GM19035 (cell line): ENCODE results near the gene PACSIN1.

Source experiments
- ATAC-seq: cut with Tn5 transposase; IDR thresholded peaks from one replicate; pipeline ENCODE4 v1.9.1; 2021; ENCODE audit not compliant: unreplicated experiment

PACSIN1 gene

DNA sequence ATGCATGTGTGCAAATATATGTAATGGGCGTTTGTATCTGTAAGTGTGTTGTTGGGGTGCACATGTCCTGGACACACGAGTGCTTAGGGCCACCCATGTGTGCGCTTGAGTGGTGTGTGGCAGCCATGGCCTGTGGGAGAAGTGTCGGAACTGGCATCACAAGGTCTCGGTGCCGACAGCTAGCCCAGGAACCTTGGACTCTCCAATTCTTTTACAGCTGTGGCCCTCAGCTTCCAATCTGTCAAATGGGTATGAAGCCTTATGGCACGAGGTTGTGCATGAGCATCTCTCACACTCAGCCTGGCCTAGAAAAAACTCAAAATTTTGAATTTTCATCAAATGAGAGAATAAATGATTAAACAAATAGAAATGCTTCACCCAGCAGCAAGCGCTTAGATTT, 48.2 kb downstream of the PACSIN1 start:
- no peak for ATAC-seq

DNA sequence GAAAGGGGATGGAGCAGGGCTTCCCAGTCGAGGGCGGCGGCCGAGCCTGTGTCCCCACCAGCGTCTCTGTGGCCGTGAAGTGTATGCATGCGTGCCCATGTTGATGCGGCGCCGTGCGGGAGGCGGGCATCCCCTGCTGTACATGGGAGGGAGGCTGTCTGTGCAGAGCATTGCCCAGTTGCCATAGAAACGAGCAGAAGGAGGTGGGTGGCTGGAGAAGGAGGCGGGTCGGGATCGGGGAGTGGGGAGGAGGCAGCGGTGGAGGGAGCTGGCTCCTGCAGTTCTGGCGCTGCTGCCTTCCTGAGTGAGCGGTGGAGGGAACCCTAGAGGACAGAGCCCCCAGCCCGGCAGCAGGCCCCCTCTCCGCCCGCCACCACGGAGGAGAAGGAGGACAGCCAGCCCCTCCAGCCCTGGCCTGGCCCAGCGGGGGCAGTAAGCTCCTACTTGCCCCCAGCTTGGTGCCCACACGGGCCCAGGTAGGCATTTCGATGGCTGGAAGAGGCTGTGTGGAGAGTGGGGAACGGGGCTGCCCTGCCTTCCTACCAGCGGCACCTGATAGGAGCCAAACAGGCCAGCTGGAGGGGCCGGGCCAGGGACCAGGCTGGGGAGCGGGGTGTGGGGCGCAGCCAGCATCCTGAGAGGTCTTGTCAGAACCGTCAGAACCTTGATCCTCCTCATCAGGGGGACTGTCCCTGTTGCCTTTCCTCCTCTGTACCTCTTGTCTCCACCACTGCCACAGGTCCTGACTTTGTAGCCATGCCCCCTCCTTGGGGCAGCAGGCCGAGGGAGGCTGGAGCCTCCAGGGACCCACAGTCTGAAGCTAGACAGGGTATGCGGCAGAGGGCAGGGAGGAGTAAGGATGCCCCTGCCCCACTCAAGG, 49.0 kb downstream of the PACSIN1 start:
- ATAC-seq: no peak

GRCh38 chr6:34515473-34516387, 49.9 kb downstream of the PACSIN1 start:
- no peak for ATAC-seq

- no peak for ATAC-seq
Observed at GRCh38 chr6:34516391-34517324, 50.8 kb downstream of the PACSIN1 start.

DNA sequence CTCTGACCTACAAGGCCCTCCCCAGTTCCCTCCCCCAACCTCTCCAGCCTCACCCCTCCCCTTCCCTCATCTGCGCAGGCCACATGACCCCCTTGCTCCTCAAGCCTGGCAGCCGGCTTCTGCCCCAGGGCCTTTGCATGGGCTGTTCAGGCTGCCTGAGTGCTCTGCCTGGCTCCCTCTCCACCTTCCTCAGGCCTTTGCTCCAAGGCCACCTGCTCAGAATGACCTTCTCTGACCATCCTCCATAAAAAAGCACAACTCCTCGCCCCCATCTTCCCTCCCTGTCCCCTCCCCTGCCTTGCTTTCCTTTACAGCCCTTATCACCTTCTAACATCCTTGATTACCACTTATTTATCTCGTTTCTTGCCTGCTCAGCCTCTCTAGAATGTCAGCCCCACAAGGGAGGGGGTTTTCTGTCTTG, 51.6 kb downstream of the PACSIN1 start:
- ATAC-seq: no peak

GRCh38 chr6:34517966-34518365, 52.1 kb downstream of the PACSIN1 start:
- no peak for ATAC-seq

DNA sequence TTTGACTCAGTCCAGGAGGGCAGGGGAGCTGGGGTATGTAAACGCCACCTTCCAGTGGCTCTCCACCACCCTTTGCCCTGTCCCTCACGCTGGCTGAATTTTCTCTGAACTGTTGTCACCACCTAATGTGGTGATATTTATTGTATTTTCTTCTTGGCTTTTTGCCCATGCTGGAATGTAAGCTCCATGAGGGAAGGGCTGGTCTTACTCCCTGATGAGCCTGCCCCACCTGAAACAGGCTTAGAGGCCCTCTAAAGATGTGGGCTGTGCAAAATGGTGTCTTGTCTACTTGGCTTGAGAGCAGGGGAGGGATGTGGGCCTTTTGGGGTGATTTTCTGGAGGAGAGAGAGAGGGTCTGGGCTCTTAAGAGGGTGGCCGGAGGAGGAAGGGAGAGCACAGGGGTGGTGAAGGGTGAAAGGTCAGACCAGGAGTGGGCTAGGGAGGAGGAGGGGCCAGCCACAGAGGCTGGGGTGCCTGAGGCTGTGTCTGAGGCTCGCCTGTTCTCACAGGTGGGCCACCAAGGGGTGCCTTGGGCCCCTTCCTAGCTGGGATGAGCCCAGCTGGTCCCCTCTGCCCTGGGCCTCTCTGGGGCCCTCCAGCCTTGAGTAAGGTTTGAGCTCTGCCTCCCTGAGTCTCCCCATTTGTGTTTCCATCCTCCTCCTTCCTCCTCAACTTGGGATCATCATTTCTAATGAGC, 52.9 kb downstream of the PACSIN1 start:
- no peak for ATAC-seq

DNA sequence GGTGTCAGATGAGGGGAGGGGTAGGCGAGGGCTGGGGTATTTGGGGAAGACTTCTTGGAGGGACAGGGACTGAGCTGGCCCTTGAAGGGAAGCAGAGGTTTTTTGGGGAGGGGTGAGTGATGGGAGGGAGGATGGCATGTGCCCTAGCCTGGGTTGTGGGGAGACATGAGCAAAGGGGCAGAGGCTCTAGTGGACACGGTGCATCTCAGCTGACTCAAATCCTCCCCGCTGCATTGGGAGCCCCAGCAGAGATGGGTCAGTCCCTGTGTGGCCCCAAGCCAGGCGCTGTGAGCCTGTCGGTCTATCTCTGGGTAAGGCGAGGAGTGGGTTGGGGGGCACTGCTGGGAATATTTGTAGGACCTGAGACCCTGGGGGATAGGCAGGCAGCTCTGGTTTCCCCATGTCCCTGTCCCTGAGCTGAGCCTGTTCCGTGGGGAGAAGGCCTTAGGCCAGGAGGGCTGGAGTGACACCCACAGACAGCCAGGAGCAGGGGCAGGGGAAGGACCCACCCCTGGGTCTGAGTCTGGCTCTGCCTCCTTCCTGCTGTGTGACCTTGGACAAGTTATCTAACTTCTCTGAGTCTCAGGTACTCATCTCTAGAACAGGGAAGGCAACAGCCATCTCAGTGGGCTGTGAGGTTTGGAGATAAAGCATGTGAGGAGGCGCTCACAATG, 54.2 kb downstream of the PACSIN1 start:
- no peak for ATAC-seq

- ATAC-seq: no peak
Observed at GRCh38 chr6:34520645-34521462, 55.0 kb downstream of the PACSIN1 start.

GRCh38 chr6:34521463-34522285, 55.8 kb downstream of the PACSIN1 start:
- ATAC-seq: no peak

GRCh38 chr6:34522761-34523160, 56.9 kb downstream of the PACSIN1 start:
- ATAC-seq: no peak

DNA sequence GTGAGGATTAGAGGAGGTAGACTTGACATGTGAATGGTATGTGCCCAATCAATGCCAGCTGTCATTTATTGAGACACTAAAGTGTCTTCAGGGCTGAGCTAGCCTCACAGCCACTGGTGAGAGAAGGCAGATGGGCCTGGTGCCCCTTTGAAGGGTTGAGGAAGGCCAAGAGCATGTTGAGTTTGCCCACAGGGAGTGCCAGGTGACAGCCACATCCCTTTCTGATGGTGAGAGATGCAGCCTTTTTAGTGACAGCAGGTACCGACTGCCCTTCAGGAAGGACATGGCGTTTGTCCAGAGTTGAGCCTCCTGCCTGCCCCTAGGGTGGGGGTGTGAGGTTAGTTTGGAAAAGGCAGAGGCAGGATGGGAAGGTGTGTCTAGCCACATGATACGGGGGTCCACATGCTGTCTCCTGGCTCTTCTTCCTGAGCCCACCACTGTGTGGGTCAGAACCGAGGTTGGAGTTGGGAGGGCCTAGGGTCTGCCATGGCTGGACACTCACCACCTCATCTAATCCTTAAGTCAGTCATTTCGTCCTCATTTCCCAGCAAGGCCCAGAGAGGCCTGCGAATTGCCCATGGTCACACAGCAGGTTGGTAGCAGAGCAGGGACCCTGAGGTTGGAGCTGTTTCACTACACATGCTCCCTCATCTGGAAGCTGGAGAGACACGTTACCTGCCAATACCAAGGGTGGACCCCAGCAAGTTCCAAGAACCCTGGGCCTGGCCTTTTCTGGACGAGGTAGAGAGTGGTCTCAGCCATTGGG, 57.7 kb downstream of the PACSIN1 start:
- no peak for ATAC-seq

DNA sequence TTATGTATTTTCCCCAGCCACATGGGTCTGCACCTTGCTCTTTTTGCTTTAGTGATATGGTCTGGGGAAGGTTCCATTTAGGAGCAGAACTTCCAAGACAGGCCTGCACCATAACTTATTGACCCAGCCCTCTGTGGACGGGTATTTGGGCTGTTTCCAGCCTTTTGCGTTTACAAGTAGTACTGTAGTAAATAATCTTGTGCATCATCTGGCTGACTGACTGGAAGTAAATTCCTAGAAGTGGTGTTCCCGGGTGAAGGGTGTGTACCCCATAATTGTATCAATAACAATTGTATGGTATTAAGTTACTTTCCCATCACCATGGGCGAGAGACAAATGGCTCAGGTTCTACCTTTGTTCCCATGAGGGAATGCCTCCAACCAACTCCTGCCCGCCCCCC, 58.6 kb downstream of the PACSIN1 start:
- ATAC-seq: no peak

GRCh38 chr6:34524971-34525370, 59.1 kb downstream of the PACSIN1 start:
- ATAC-seq: no peak

GRCh38 chr6:34525431-34526175, 59.7 kb downstream of the PACSIN1 start:
- ATAC-seq: no peak

- no peak for ATAC-seq
Observed at GRCh38 chr6:34526241-34526972, 60.5 kb downstream of the PACSIN1 start.
